H1 (cell line): ENCODE measurements around the gene APP. TPM values are rescaled to one million over a fixed set of nuclear protein-coding genes. Genes with fewer than 3 reads are reported as not detected.

Source experiments
- CTCF ChIA-PET: fragments of 300-600 bp; sonication (Branson Sonifier 250); formaldehyde crosslinking; loops from one replicate; lab custom pipeline; 2021; ENCODE audit not compliant: partially characterized antibody; lab: Charles Lee
- POLR2A ChIA-PET: fragments of 300-600 bp; sonication (Branson Sonifier 250); formaldehyde crosslinking; loops from one replicate; lab custom pipeline; 2021; ENCODE audit warnings: inconsistent platforms; ENCODE audit not compliant: partially characterized antibody; lab: Charles Lee
- DNase-seq, 2 experiments: peaks; one replicate each; pipeline versions ENCODE4 v3.0.0 to v3.0.0-alpha.2; 2010 to 2022; ENCODE audit warnings: low spot score in 2 of 2, low read depth in 1 of 2, mixed read lengths in 1 of 2
- FAIRE-seq: peaks from 2 replicates; lab custom pipeline; 2011; peaks lifted over from hg19 to GRCh38; lab: Jason Lieb, UNC
- H2AFZ ChIP-seq: 2 replicates; pipeline ENCODE4 v1.8.1; 2012; ENCODE audit warnings: low read length, inconsistent platforms
- H2AK5ac ChIP-seq: 2 replicates; pipeline ENCODE4 v1.6.1; 2013; ENCODE audit warnings: low read depth, low read length
- H2BK120ac ChIP-seq: replicated peaks from 2 replicates; pipeline ENCODE3; 2013; ENCODE audit warnings: low read depth, low read length, inconsistent platforms
- H2BK12ac ChIP-seq: 2 replicates; pipeline ENCODE4 v1.6.1; 2013; ENCODE audit warnings: low read depth, low read length
- H2BK15ac ChIP-seq: 2 replicates; pipeline ENCODE4 v1.6.1; 2013; ENCODE audit warnings: low read length
- H2BK20ac ChIP-seq: 2 replicates; pipeline ENCODE4 v1.6.1; 2013; ENCODE audit warnings: low read length
- H2BK5ac ChIP-seq: 2 replicates; pipeline ENCODE4 v1.6.1; 2013; ENCODE audit warnings: low read depth, low read length
- H3K14ac ChIP-seq: 2 replicates; pipeline ENCODE4 v1.6.1; 2013; ENCODE audit warnings: inconsistent platforms; ENCODE audit not compliant: insufficient read length
- H3K18ac ChIP-seq: 2 replicates; pipeline ENCODE4 v1.6.1; 2013; ENCODE audit warnings: low read length; ENCODE audit errors: extremely low read depth
- H3K23ac ChIP-seq: 2 replicates; pipeline ENCODE4 v1.6.1; 2013; ENCODE audit warnings: inconsistent platforms; ENCODE audit not compliant: insufficient read length
- H3K23me2 ChIP-seq: 2 replicates; pipeline ENCODE4 v1.6.1; 2013; ENCODE audit warnings: low read depth, low read length
- H3K27ac ChIP-seq: 2 replicates; pipeline ENCODE4 v1.6.1; 2011; ENCODE audit warnings: low read depth, low read length, inconsistent platforms
- H3K27me3 ChIP-seq, 4 experiments: replicated peaks in 1 of 4; 1 replicate in 1 of 4; 2 replicates in 3 of 4; pipeline versions ENCODE4 v1.6.1 to v1.8.1; 2011 to 2013; ENCODE audit warnings: low read length in 3 of 4, mild to moderate bottlenecking in 3 of 4, inconsistent platforms in 2 of 4, mixed read lengths in 2 of 4, moderate library complexity in 1 of 4; ENCODE audit not compliant: control insufficient read depth in 3 of 4, insufficient read depth in 3 of 4; ENCODE audit errors: extremely low read depth in 1 of 4
- H3K36me3 ChIP-seq, 4 experiments: 2 replicates each; pipeline versions ENCODE4 v1.6.1 to v1.8.1; 2011 to 2013; ENCODE audit warnings: mild to moderate bottlenecking in 4 of 4, low read length in 3 of 4, moderate library complexity in 2 of 4, control low read depth in 1 of 4, inconsistent platforms in 1 of 4; ENCODE audit not compliant: insufficient read depth in 4 of 4, control insufficient read depth in 2 of 4
- H3K4ac ChIP-seq: replicated peaks from 2 replicates; pipeline ENCODE3; 2013; ENCODE audit warnings: low read length, low read depth, mixed read lengths, inconsistent platforms; ENCODE audit not compliant: insufficient read length
- H3K4me1 ChIP-seq, 4 experiments: replicated peaks in 1 of 4; 1 replicate in 1 of 4; 2 replicates in 3 of 4; pipeline versions ENCODE4 v1.6.1 to v1.8.1; 2011 to 2013; ENCODE audit warnings: low read length in 3 of 4, inconsistent platforms in 2 of 4, mixed read lengths in 1 of 4; ENCODE audit not compliant: insufficient read depth in 4 of 4, control insufficient read depth in 3 of 4
- H3K4me2 ChIP-seq, 2 experiments: 2 replicates each; pipeline versions ENCODE4 v1.6.1 to v1.8.1; 2011 to 2013; ENCODE audit warnings: low read depth in 2 of 2, low read length in 2 of 2, control low read depth in 1 of 2, inconsistent platforms in 1 of 2, mild to moderate bottlenecking in 1 of 2; ENCODE audit not compliant: insufficient read depth in 1 of 2
- H3K4me3 ChIP-seq, 4 experiments: fragments of 200-600, 300-600 bp in 1 of 4; sonication (generic), shearing (Covaris generic), sonication (Bioruptor Twin) in 1 of 4; 2 replicates each; pipeline versions ENCODE4 v1.5.1 to v1.8.1; 2011 to 2016; ENCODE audit warnings: low read length in 4 of 4, low read depth in 3 of 4, control low read depth in 2 of 4, inconsistent platforms in 2 of 4, mild to moderate bottlenecking in 2 of 4, mixed read lengths in 1 of 4, moderate library complexity in 1 of 4; ENCODE audit not compliant: insufficient read depth in 2 of 4; ENCODE audit errors: extremely low read depth in 1 of 4
- H3K56ac ChIP-seq: replicated peaks from 2 replicates; pipeline ENCODE3; 2013; ENCODE audit warnings: low read depth, mild to moderate bottlenecking, mixed read lengths, low read length, inconsistent platforms; ENCODE audit not compliant: insufficient read length
- H3K79me1 ChIP-seq: 2 replicates; pipeline ENCODE4 v1.6.1; 2013; ENCODE audit warnings: low read depth, low read length, control low read depth
- H3K79me2 ChIP-seq, 2 experiments: 2 replicates each; pipeline versions ENCODE4 v1.6.1 to v1.8.1; 2012 to 2013; ENCODE audit warnings: low read length in 2 of 2, mild to moderate bottlenecking in 2 of 2, inconsistent platforms in 1 of 2; ENCODE audit not compliant: insufficient read depth in 2 of 2, control insufficient read depth in 1 of 2
- H3K9ac ChIP-seq, 4 experiments: replicated peaks in 1 of 4; 1 replicate in 1 of 4; 2 replicates in 3 of 4; pipeline versions ENCODE4 v1.6.1 to v1.8.1; 2011 to 2013; ENCODE audit warnings: low read depth in 3 of 4, low read length in 3 of 4, control low read depth in 2 of 4, mild to moderate bottlenecking in 2 of 4, moderate library complexity in 2 of 4, inconsistent platforms in 1 of 4; ENCODE audit errors: extremely low read depth in 1 of 4
- H3K9me3 ChIP-seq, 2 experiments: 2 replicates each; pipeline versions ENCODE4 v1.6.1 to v1.8.1; 2012 to 2013; ENCODE audit warnings: mild to moderate bottlenecking in 2 of 2, moderate library complexity in 2 of 2, control low read depth in 1 of 2, inconsistent platforms in 1 of 2, low read depth in 1 of 2, low read length in 1 of 2, mixed read lengths in 1 of 2; ENCODE audit not compliant: insufficient read depth in 2 of 2
- H4K20me1 ChIP-seq, 2 experiments: replicated peaks in 1 of 2; 2 replicates each; pipeline versions ENCODE3 to v1.8.1; 2011 to 2013; ENCODE audit warnings: inconsistent platforms in 2 of 2, low read length in 2 of 2, mild to moderate bottlenecking in 1 of 2; ENCODE audit not compliant: insufficient read depth in 2 of 2, control insufficient read depth in 1 of 2
- H4K5ac ChIP-seq: 2 replicates; pipeline ENCODE4 v1.6.1; 2013; ENCODE audit warnings: low read length, low read depth, mixed read lengths, inconsistent platforms; ENCODE audit not compliant: insufficient read length
- H4K8ac ChIP-seq: 2 replicates; pipeline ENCODE4 v1.8.0; 2013; ENCODE audit warnings: mild to moderate bottlenecking, moderate library complexity, low read length, inconsistent platforms; ENCODE audit not compliant: insufficient read depth; ENCODE audit errors: extremely low read depth
- H4K91ac ChIP-seq: replicated peaks from 2 replicates; pipeline ENCODE3; 2013; ENCODE audit warnings: low read length, mixed read lengths, inconsistent platforms; ENCODE audit not compliant: insufficient read length
- BACH1 ChIP-seq: IDR thresholded peaks from 2 replicates; pipeline ENCODE4 v1.6.1; 2012; ENCODE audit warnings: low read length, improper control_type of control experiment
- HDAC6 ChIP-seq: IDR thresholded peaks from one replicate; pipeline ENCODE4 v1.7.1; 2012; ENCODE audit warnings: low read depth, mild to moderate bottlenecking, inconsistent platforms, low read length, moderate library complexity
- NRF1 ChIP-seq: IDR thresholded peaks from 2 replicates; pipeline ENCODE4 v1.6.1; 2011; ENCODE audit warnings: mild to moderate bottlenecking, low read depth, low read length, improper control_type of control experiment
- SIRT6 ChIP-seq: IDR thresholded peaks from one replicate; pipeline ENCODE4 v1.7.1; 2012; ENCODE audit warnings: low read length, inconsistent platforms
- SRF ChIP-seq: IDR thresholded peaks from 2 replicates; pipeline ENCODE4 v1.6.1; 2011; ENCODE audit warnings: mild to moderate bottlenecking, low read depth, low read length, moderate library complexity
- WGBS, 2 experiments: shearing (Covaris generic) in 1 of 2; methylation state at CpG; one replicate each; pipeline versions ENCODE4 v1.1.6 to v1.1.7; 2013 to 2015; ENCODE audit warnings: low lambda C conversion rate in 2 of 2, mixed read lengths in 2 of 2, inconsistent platforms in 1 of 2, low coverage in 1 of 2, missing lambda C conversion rate in 1 of 2; ENCODE audit not compliant: insufficient replicate concordance in 2 of 2, insufficient coverage in 1 of 2, insufficient read length in 1 of 2; ENCODE audit errors: extremely low coverage in 1 of 2, missing lambda C conversion rate in 1 of 2; 5-methylcytosine and 5-hydroxymethylcytosine counted together
- polyA plus RNA-seq, 7 experiments: library from polyadenylated mRNA; depleted of rRNA in 3 of 7; stranded (reverse) in 5 of 7; unstranded in 2 of 7; fragments of >200 nt in 5 of 7; fragments of 200-250 nt in 2 of 7; gene quantifications; 1 replicate in 5 of 7; 2 replicates in 1 of 7; 4 replicates in 1 of 7; pipeline versions ENCODE4 v1.2.1 to v1.2.3, GENCODE V29; 2011 to 2013; ENCODE audit warnings: missing spikeins in 2 of 7, mixed read lengths in 2 of 7
- total RNA-seq: library from RNA; stranded (reverse); fragmentation: NEBNext Ultra II Directional; extraction: Animal tissue kit (Norgen Biotek cat#: 25700); gene quantifications from 2 replicates; pipeline ENCODE4 v1.2.1, GENCODE V29; 2021

Gene APP
- total and polyA plus RNA-seq, 2 of the 8 experiments (the other 6 are each of a cell fraction or from before 2014, with no cell fraction given): 375 to 551 TPM

- DNase-seq: no peak
- TF ChIP-seq SRF (no peak), BACH1 (no peak), SIRT6 (no peak), HDAC6 (no peak), NRF1 (no peak)
- Histone ChIP-seq H2BK20ac (no peak overlapping the region), H3K23ac (no peak overlapping the region), H3K9ac (no peak overlapping the region), H3K14ac (no peak overlapping the region), H3K4me3 (no peak overlapping the region), H4K20me1 (no peaks in the 10 kb centered on the region), H2BK12ac (no peak overlapping the region), H4K5ac (no peak overlapping the region), H2BK120ac (no peak overlapping the region), H3K9me3 (no peaks in the 10 kb centered on the region), H3K4me1 (peaks cover 0 to 7% (median 4%) of the 10 kb centered on the region in 4 experiments; a peak in 3 of 7 replicates), H4K91ac (no peak overlapping the region), H3K27me3 (no peaks in the 10 kb centered on the region), H2AK5ac (no peak overlapping the region), H3K23me2 (no peaks in the 10 kb centered on the region), H2BK5ac (no peak overlapping the region), H3K36me3 (peaks cover 0 to 3% (median 0%) of the 10 kb centered on the region in 4 experiments; a peak in 1 of 8 replicates), H4K8ac (no peak overlapping the region), H3K56ac (no peak overlapping the region), H3K79me1 (peaks cover 2% of the 10 kb centered on the region; the same call in 1 of the 2 replicates), H3K79me2 (peaks cover 0 to 9% of the 10 kb centered on the region in 2 experiments; a peak in 2 of 4 replicates), H3K4me2 (no peak overlapping the region), H2AFZ (no peak overlapping the region), H3K18ac (no peak overlapping the region), H3K4ac (no peak overlapping the region), H2BK15ac (no peak overlapping the region), H3K27ac (no peak overlapping the region)
- ChIA-PET CTCF (interaction anchor here (0.7 kb wide), 1 partner anchor 193 kb away, joined by 3 read pairs; no protein-coding TSS in a partner anchor), POLR2A (no interaction called here)
- 83% methylated on average over 3 of the region's 3 CpGs; no CpG with 5 or more reads in 1 of the 2 experiments for WGBS, 2 experiments
- FAIRE-seq: no peak
Observed at GRCh38 chr21:25931765-25932164, 238.8 kb downstream of the APP start.
